ENCODE data around the gene MTUS2. TPM values are rescaled to one million over a fixed set of nuclear protein-coding genes. Genes with fewer than 3 reads are reported as not detected.

MTUS2 gene
- total and polyA plus RNA-seq, 4 donors, result under 0.01 to 0.70 (median 0.15) TPM

DNA sequence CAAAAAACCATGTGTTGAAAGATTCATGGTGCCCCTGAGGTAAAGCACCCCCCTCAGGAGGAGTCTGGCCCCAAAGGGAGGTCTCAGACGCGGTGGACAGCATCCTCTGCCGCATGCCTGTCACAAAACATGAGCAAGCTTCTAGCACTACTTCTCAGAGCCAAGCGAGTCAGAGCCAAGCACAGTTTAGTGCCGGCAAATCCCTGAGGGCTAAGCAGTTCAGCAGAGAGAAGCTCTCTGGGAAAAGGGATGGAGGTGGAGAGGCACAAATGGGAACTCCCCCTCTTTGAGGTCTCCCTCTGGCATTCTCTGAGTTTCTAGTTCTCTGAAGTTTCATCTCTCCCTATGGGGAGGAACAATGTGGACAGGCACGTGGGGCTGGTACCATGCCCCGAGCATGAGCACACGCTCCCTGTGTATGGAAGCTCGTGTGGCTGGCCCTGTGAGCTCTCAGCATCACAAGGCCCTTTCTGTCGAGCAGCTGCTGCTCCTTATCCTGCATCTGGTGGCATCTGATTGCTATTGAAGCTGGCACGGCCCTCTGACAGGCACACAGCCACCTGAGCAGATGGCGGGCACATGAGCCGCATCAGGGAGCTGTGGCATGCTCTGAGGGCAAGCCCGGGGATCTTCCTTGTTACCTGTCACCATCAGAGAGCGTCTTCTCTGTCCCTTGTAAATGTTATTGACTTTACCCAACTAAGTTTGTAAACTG, 450.3 kb downstream of the MTUS2 start:
- Histone ChIP-seq H3K27me3 (ENCODE audit: control insufficient read depth in 4 of 4, insufficient read depth in 4 of 4, low read length in 3 of 4) (no peaks in the 10 kb centered on the region), H3K4me1 (ENCODE audit: control insufficient read depth in 4 of 4, insufficient read depth in 4 of 4, low read length in 3 of 4) (no peaks in the 10 kb centered on the region), H3K27ac (ENCODE audit: low read depth in 1 of 2, low read length in 2 of 2) (no peak overlapping the region), H3K36me3 (ENCODE audit: control insufficient read depth in 4 of 4, insufficient read depth in 3 of 4, low read depth in 1 of 4, low read length in 3 of 4) (no peaks in the 10 kb centered on the region), H3K9me3 (ENCODE audit: control insufficient read depth in 4 of 4, low read length in 3 of 4) (no peaks in the 10 kb centered on the region), H3K9ac (ENCODE audit: low read depth in 1 of 2, low read length in 2 of 2) (no peak overlapping the region), H3K4me3 (ENCODE audit: low read depth in 1 of 3, low read length in 3 of 3) (no peak overlapping the region)
- DNase-seq (ENCODE audit: low spot score), result no peak
- WGBS, result 88% methylated on average over 15 of the region's 15 CpGs
- TF ChIP-seq, protein P1, sequence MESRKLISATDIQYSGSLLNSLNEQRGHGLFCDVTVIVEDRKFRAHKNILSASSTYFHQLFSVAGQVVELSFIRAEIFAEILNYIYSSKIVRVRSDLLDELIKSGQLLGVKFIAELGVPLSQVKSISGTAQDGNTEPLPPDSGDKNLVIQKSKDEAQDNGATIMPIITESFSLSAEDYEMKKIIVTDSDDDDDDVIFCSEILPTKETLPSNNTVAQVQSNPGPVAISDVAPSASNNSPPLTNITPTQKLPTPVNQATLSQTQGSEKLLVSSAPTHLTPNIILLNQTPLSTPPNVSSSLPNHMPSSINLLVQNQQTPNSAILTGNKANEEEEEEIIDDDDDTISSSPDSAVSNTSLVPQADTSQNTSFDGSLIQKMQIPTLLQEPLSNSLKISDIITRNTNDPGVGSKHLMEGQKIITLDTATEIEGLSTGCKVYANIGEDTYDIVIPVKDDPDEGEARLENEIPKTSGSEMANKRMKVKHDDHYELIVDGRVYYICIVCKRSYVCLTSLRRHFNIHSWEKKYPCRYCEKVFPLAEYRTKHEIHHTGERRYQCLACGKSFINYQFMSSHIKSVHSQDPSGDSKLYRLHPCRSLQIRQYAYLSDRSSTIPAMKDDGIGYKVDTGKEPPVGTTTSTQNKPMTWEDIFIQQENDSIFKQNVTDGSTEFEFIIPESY (IDR thresholded peaks at IDR 0.05), result no peak
- TF ChIP-seq NR2F2 (IDR thresholded peaks at IDR 0.05) (no peak), HNF4G (IDR thresholded peaks at IDR 0.05) (no peak), SP1 (IDR thresholded peaks at IDR 0.05) (no peak), HNF4A (conservative IDR thresholded peaks at IDR 0.05) (no peak), EGR1 (IDR thresholded peaks at IDR 0.05; ENCODE audit: low read depth in 2 of 2) (no peak), FOXA2 (IDR thresholded peaks at IDR 0.05) (no peak), RAD21 (IDR thresholded peaks at IDR 0.05) (no peak), RXRA (IDR thresholded peaks at IDR 0.05) (no peak), TAF1 (conservative IDR thresholded peaks at IDR 0.05) (no peak), FOXA1 (IDR thresholded peaks at IDR 0.05) (no peak), JUND (IDR thresholded peaks at IDR 0.05) (no peak)
- TF ChIP-seq, protein P2, sequence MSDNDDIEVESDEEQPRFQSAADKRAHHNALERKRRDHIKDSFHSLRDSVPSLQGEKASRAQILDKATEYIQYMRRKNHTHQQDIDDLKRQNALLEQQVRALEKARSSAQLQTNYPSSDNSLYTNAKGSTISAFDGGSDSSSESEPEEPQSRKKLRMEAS (IDR thresholded peaks at IDR 0.05), result no peak

DNA sequence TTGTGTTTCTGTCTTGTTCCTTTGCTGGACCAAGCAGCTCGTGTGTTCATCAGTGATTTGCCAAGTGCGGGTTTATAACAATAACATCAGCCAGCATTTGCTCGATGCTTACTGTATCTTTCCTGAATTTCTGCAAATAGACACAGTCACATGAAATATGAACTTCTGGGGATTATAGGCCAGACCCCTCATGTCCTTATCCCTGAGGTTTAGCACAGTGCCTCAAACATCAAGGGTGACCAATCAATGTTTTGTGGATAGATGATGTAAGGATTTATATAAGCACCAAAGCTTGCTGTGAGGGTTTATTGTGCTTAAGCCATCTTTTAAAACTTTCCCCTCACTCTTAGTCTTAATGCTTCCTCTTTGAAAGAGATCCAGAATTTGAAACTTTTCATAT, 451.5 kb downstream of the MTUS2 start:
- H3K27ac ChIP-seq (ENCODE audit: low read depth in 1 of 2, low read length in 2 of 2), result no peak overlapping the region
- H3K36me3 ChIP-seq (ENCODE audit: control insufficient read depth in 4 of 4, insufficient read depth in 3 of 4, low read depth in 1 of 4, low read length in 3 of 4), result no peaks in the 10 kb centered on the region
- H3K4me3 ChIP-seq (ENCODE audit: low read depth in 1 of 3, low read length in 3 of 3), result no peak overlapping the region
- no peaks in the 10 kb centered on the region for H3K9me3 ChIP-seq (ENCODE audit: control insufficient read depth in 4 of 4, low read length in 3 of 4)
- DNase-seq (ENCODE audit: low spot score), result no peak
- no peak overlapping the region for H3K9ac ChIP-seq (ENCODE audit: low read depth in 1 of 2, low read length in 2 of 2)
- no peaks in the 10 kb centered on the region for H3K27me3 ChIP-seq (ENCODE audit: control insufficient read depth in 4 of 4, insufficient read depth in 4 of 4, low read length in 3 of 4)
- no peaks in the 10 kb centered on the region for H3K4me1 ChIP-seq (ENCODE audit: control insufficient read depth in 4 of 4, insufficient read depth in 4 of 4, low read length in 3 of 4)
- no peak for TF ChIP-seq GABPA (IDR thresholded peaks at IDR 0.05 in 1 of 2, conservative IDR thresholded peaks at IDR 0.05 in 1 of 2)
- no peak for TF ChIP-seq HNF4A (conservative IDR thresholded peaks at IDR 0.05)
- no peak for TF ChIP-seq NR2F2 (IDR thresholded peaks at IDR 0.05)
- no peak for TF ChIP-seq RAD21 (IDR thresholded peaks at IDR 0.05)
- TF ChIP-seq RXRA (IDR thresholded peaks at IDR 0.05), result no peak
- TF ChIP-seq, protein P3, sequence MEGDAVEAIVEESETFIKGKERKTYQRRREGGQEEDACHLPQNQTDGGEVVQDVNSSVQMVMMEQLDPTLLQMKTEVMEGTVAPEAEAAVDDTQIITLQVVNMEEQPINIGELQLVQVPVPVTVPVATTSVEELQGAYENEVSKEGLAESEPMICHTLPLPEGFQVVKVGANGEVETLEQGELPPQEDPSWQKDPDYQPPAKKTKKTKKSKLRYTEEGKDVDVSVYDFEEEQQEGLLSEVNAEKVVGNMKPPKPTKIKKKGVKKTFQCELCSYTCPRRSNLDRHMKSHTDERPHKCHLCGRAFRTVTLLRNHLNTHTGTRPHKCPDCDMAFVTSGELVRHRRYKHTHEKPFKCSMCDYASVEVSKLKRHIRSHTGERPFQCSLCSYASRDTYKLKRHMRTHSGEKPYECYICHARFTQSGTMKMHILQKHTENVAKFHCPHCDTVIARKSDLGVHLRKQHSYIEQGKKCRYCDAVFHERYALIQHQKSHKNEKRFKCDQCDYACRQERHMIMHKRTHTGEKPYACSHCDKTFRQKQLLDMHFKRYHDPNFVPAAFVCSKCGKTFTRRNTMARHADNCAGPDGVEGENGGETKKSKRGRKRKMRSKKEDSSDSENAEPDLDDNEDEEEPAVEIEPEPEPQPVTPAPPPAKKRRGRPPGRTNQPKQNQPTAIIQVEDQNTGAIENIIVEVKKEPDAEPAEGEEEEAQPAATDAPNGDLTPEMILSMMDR (IDR thresholded peaks at IDR 0.05; ENCODE audit: low read depth, low read length, missing input control), result no peak
- no peak for TF ChIP-seq FOXA1 (IDR thresholded peaks at IDR 0.05)
- no peak for TF ChIP-seq FOXA2 (IDR thresholded peaks at IDR 0.05)
- TF ChIP-seq, protein P2 (IDR thresholded peaks at IDR 0.05), result no peak
- TF ChIP-seq, protein P1 (IDR thresholded peaks at IDR 0.05), result no peak
- TF ChIP-seq, protein P4, sequence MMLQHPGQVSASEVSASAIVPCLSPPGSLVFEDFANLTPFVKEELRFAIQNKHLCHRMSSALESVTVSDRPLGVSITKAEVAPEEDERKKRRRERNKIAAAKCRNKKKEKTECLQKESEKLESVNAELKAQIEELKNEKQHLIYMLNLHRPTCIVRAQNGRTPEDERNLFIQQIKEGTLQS (IDR thresholded peaks at IDR 0.05), result no peak
- TF ChIP-seq YY1 (IDR thresholded peaks at IDR 0.05), result no peak
- no peak for TF ChIP-seq TAF1 (conservative IDR thresholded peaks at IDR 0.05)
- no peak for TF ChIP-seq EGR1 (IDR thresholded peaks at IDR 0.05; ENCODE audit: low read depth in 2 of 2)
- no peak for TF ChIP-seq JUND (IDR thresholded peaks at IDR 0.05)
- WGBS, result 80% methylated on average over 3 of the region's 3 CpGs
